GM19193 (cell line): ENCODE data around the gene CIB2.

Experiments used
- POLR2A ChIP-seq: IDR thresholded peaks from 4 replicates; pipeline ENCODE4 v1.6.1; 2011; ENCODE audit not compliant: insufficient read depth, insufficient read length; ENCODE audit errors: extremely low read depth

The CIB2 gene

DNA sequence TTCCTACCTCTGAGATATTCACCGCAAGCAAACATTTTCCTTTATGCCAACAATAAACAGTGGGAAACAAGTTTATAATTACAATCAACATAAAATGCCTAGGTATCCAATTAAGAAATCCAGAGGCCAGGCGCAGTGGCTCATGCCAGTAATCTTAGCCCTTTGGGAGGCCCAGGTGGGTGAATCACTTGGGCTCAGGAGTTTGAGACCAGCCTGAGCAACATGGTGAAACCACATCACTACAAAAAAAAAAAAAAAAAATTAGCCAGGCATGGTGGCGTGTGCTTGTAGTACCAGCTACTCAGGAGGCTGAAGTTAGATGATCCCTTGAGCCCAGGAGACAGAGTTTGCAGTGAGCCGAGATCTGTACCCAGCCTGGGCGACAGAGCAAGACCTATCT lies 71.0 kb downstream of the CIB2 start:
- no peak for TF ChIP-seq POLR2A

DNA sequence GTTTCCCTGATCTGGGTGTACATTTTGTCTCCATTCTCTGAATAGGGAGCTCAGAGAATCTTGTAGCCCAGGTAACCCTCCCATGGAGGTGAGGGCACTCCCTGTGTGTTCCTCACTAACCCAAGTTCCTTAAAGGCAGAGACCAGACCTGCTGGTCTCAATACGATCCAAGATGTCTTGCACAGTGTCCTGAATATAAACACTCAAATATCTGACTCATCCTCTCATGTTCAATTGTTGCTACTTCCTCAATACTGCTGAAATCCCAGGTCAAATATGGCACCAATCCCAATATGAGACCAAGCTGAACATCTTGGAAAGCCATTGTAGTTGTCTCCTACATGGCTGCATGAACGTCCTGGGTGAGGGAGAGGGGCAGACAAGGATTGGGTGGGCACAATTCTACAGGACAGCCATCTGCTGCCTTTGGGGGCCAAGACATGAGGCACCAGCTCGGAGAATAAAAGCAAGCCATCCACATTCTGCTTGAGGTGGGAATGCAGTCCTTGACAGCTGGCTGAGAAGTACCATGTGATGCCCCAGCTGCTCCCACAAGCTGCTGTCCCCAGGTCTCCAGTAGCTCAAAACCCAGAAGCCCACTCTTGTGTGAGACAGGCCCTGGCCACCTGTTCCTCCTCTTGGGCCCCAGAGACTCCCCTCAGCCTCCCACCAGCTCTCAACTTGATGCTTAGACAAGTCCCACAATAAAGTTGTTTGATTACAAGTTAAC lies 72.0 kb downstream of the CIB2 start:
- no peak for TF ChIP-seq POLR2A

DNA sequence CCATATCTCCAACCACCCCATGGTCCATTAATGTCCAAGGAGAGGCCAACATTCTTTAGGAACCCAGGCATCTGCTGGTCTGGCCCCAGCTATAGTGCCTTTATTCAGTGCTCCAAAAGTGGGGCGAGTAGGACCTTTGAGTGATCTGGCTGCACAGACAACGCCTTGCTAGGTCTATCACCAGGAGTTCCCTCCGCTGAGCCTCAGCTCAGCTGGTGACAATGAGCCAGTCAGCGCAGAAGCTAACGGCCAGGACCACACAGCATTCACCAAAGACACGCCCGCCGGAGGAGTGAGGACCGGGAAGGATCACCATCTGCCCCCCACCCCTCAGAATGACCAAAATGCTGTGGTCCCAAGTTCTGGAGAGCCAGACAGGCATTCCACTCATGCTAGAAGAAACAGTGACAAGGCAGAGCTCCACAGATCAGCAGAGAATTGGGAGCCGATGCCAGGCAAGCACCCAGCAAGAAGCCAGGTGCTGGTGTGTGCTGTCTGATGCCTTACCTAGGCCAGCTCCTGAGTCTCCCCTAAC lies 72.8 kb downstream of the CIB2 start:
- TF ChIP-seq POLR2A = no peak

DNA sequence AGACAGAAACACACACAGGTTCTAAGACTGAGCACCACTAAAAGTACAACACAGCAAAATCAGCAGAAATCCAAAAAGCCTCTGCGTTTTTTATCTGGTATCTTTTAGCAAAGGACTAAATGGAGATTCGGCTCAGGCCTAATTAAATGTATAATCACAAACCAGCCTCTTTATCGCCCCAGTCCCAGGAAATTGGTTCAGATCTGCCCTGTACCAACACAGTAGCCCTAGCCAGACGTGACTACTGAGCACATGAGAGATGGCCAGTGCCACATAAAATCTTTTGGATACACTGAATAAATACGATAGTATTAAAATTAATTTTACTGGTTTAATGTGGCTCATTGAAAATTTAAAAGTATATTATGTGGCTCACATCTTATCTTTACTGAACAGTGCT lies 73.4 kb downstream of the CIB2 start:
- TF ChIP-seq POLR2A = no peak

- no peak for TF ChIP-seq POLR2A
Observed at GRCh38 chr15:78056714-78057269, 74.5 kb downstream of the CIB2 start.

GRCh38 chr15:78055919-78056713 lies 75.1 kb downstream of the CIB2 start:
- no peak for TF ChIP-seq POLR2A

- TF ChIP-seq POLR2A = no peak
Observed at GRCh38 chr15:78054966-78055365, 76.3 kb downstream of the CIB2 start.
